ENCODE results near the gene PLXNA2.

The PLXNA2 gene

DNA sequence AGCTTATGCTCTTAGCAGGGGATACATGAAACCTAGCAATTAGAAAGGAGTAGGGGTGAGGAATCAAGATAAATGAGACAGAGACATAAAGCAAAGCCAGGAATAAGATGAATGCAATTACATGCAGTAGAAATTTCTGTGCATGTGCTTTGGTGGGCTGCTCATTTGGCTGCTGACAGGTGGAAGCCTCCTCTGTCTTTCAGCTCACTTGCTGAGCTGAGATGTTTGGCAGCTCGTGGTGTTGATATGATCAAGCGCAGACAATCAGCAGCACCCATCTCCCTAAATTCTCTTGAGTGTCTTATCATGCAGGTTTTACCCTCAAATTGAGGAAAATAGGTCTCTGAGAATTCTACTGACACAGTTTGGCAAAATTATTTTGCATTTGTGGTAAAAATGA lies 224.9 kb downstream of the PLXNA2 start:
- Histone ChIP-seq H3K9me3 (ENCODE audit: insufficient read depth, low read length) (no peaks in the 10 kb centered on the region), H3K4me3 (ENCODE audit: low read length) (no peak overlapping the region), H3K36me3 (replicated peaks; ENCODE audit: low read depth, low read length) (no peaks in the 10 kb centered on the region), H4K20me1 (ENCODE audit: insufficient read depth, low read length) (no peaks in the 10 kb centered on the region), H2AFZ (ENCODE audit: low read depth, low read length) (no peak overlapping the region), H3K4me1 (ENCODE audit: low read length) (no peaks in the 10 kb centered on the region), H3K27me3 (ENCODE audit: low read depth, low read length) (no peaks in the 10 kb centered on the region; the same call in 1 of the 2 replicates), H3K27ac (ENCODE audit: low read length) (no peak overlapping the region), H3K4me2 (ENCODE audit: low read length) (no peak overlapping the region), H3K9ac (ENCODE audit: low read length) (no peak overlapping the region), H3K79me2 (ENCODE audit: low read length) (no peaks in the 10 kb centered on the region)
- TF ChIP-seq, protein P1, sequence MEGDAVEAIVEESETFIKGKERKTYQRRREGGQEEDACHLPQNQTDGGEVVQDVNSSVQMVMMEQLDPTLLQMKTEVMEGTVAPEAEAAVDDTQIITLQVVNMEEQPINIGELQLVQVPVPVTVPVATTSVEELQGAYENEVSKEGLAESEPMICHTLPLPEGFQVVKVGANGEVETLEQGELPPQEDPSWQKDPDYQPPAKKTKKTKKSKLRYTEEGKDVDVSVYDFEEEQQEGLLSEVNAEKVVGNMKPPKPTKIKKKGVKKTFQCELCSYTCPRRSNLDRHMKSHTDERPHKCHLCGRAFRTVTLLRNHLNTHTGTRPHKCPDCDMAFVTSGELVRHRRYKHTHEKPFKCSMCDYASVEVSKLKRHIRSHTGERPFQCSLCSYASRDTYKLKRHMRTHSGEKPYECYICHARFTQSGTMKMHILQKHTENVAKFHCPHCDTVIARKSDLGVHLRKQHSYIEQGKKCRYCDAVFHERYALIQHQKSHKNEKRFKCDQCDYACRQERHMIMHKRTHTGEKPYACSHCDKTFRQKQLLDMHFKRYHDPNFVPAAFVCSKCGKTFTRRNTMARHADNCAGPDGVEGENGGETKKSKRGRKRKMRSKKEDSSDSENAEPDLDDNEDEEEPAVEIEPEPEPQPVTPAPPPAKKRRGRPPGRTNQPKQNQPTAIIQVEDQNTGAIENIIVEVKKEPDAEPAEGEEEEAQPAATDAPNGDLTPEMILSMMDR (IDR thresholded peaks at IDR 0.05; ENCODE audit: low read depth, low read length), result no peak
- no peak for TF ChIP-seq EZH2phosphoT487 (IDR thresholded peaks at IDR 0.05; ENCODE audit: low read depth)

GRCh38 chr1:208015255-208015654 lies 228.9 kb downstream of the PLXNA2 start:
- Histone ChIP-seq H3K27me3 (ENCODE audit: low read depth, low read length) (no peaks in the 10 kb centered on the region; the same call in 1 of the 2 replicates), H3K9me3 (ENCODE audit: insufficient read depth, low read length) (no peaks in the 10 kb centered on the region), H4K20me1 (ENCODE audit: insufficient read depth, low read length) (no peaks in the 10 kb centered on the region), H3K4me1 (ENCODE audit: low read length) (no peaks in the 10 kb centered on the region), H3K79me2 (ENCODE audit: low read length) (no peaks in the 10 kb centered on the region), H2AFZ (ENCODE audit: low read depth, low read length) (no peak overlapping the region), H3K36me3 (replicated peaks; ENCODE audit: low read depth, low read length) (no peaks in the 10 kb centered on the region), H3K9ac (ENCODE audit: low read length) (no peak overlapping the region), H3K4me2 (ENCODE audit: low read length) (no peak overlapping the region), H3K4me3 (ENCODE audit: low read length) (no peak overlapping the region), H3K27ac (ENCODE audit: low read length) (no peak overlapping the region)
- TF ChIP-seq, protein P1 (IDR thresholded peaks at IDR 0.05; ENCODE audit: low read depth, low read length), result no peak
- TF ChIP-seq EZH2phosphoT487 (IDR thresholded peaks at IDR 0.05; ENCODE audit: low read depth), result no peak

DNA sequence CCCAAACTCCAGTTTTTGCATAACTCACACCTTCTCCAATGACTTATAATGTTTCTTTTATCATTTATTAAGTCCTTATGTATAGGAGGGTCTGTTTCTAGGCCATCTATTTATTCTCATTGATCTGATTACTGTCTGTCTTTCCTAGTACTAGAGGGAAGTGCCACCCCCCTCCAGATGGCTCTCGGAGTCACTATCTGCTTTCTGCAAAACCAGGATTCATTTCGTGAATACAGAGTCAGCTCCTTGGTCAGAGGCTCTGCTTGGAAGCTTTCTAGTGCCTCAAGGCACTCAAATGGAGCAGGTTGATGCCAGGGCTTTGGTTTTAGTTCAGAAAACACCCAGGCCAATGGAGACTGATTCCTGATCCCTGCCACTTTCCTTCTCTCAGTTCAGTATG lies 231.0 kb downstream of the PLXNA2 start:
- Histone ChIP-seq H3K4me1 (ENCODE audit: low read length) (no peaks in the 10 kb centered on the region), H3K4me3 (ENCODE audit: low read length) (no peak overlapping the region), H2AFZ (ENCODE audit: low read depth, low read length) (no peak overlapping the region), H3K36me3 (replicated peaks; ENCODE audit: low read depth, low read length) (no peaks in the 10 kb centered on the region), H3K9ac (ENCODE audit: low read length) (no peak overlapping the region), H3K27ac (ENCODE audit: low read length) (no peak overlapping the region), H4K20me1 (ENCODE audit: insufficient read depth, low read length) (no peaks in the 10 kb centered on the region), H3K4me2 (ENCODE audit: low read length) (no peak overlapping the region), H3K27me3 (ENCODE audit: low read depth, low read length) (no peaks in the 10 kb centered on the region), H3K79me2 (ENCODE audit: low read length) (no peaks in the 10 kb centered on the region), H3K9me3 (ENCODE audit: insufficient read depth, low read length) (no peaks in the 10 kb centered on the region)
- TF ChIP-seq, protein P1 (IDR thresholded peaks at IDR 0.05; ENCODE audit: low read depth, low read length), result no peak
- TF ChIP-seq EZH2phosphoT487 (IDR thresholded peaks at IDR 0.05; ENCODE audit: low read depth), result no peak

DNA sequence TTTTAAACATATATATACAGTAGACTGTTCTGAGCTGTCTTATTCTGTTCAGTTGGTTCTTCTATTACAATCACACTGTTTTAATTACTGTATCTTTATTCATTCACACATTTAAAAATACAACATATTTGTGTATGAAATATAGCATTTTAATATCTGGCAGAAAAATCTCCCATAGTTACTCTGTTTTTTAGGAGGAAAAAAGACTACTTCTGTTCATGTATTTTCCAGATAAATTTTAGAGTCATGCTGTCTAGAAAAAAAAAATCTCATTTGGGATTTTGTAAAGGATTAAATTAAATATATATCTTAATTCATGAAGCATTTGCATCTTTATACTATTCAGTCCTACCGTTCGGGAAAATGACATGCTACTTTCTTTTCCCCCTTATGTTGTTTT lies 231.5 kb downstream of the PLXNA2 start:
- H3K9ac ChIP-seq (ENCODE audit: low read length), result no peak overlapping the region
- no peak overlapping the region for H3K4me3 ChIP-seq (ENCODE audit: low read length)
- no peak overlapping the region for H3K27ac ChIP-seq (ENCODE audit: low read length)
- no peak for TF ChIP-seq EZH2phosphoT487 (IDR thresholded peaks at IDR 0.05; ENCODE audit: low read depth)
- TF ChIP-seq, protein P1 (IDR thresholded peaks at IDR 0.05; ENCODE audit: low read depth, low read length), result no peak
- H4K20me1 ChIP-seq (ENCODE audit: insufficient read depth, low read length), result no peaks in the 10 kb centered on the region
- H3K36me3 ChIP-seq (replicated peaks; ENCODE audit: low read depth, low read length), result no peaks in the 10 kb centered on the region
- H3K9me3 ChIP-seq (ENCODE audit: insufficient read depth, low read length), result no peaks in the 10 kb centered on the region
- H3K4me2 ChIP-seq (ENCODE audit: low read length), result no peak overlapping the region
- H3K4me1 ChIP-seq (ENCODE audit: low read length), result no peaks in the 10 kb centered on the region
- no peak overlapping the region for H2AFZ ChIP-seq (ENCODE audit: low read depth, low read length)
- H3K79me2 ChIP-seq (ENCODE audit: low read length), result no peaks in the 10 kb centered on the region
- no peaks in the 10 kb centered on the region for H3K27me3 ChIP-seq (ENCODE audit: low read depth, low read length)
